ENCODE measurements around the gene SLC24A3. TPM values are rescaled to one million over a fixed set of nuclear protein-coding genes. Genes with fewer than 3 reads are reported as not detected.

SLC24A3 gene
- total RNA-seq, 1 experiment from 2014 or later, result not detected

DNA sequence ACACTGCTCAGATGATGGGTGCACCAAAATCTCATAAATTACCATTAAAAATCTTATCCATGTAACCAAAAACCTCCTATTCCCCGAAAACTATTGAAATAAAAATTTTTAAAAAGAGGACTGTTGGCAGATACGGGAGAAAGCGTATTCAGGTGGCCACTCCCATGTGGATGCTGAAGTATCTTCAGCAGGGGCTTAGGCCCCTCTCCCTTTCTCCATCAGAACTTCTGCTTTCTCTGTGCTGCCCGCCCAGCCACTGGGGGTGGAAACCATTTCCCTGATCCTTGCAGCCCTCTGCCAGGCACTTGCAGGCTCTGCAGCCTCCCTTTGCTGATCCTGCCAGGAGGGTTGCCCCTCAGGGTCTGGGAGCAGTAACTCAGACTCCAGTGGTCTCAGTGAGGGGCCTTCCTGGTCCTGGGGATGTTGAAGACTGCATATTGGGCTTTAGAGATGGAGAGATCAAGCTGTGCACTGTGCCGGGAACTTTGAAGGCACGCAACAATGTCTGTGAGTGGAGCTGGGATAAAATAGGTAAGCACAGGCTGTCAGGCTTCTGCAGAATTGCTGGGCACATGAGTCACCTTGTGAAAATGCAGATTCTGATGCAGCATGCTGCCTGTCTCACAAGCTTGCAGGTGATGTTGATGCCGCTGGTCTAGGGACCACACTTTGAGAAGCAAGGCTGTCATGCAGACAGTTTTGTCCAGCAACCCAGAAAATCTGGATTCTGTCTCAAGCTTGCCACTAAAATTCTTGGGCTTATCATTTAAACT lies 59.6 kb downstream of the SLC24A3 start:
- no TSS peak for BruUV-seq (replicated peaks)
- Histone ChIP-seq H3K27ac (no peak overlapping the region), H3K27me3 (ENCODE audit: insufficient read depth, low read depth) (peaks cover 42% of the 10 kb centered on the region), H3K79me2 (ENCODE audit: low read depth) (no peaks in the 10 kb centered on the region), H3K4me2 (no peak overlapping the region), H3K4me3 (no peak overlapping the region), H3K36me3 (ENCODE audit: low read depth) (no peaks in the 10 kb centered on the region), H3F3A (ENCODE audit: insufficient read depth, low read depth) (no peaks in the 10 kb centered on the region), H2AFZ (no peak overlapping the region), H4K20me1 (ENCODE audit: insufficient read depth) (no peaks in the 10 kb centered on the region), H3K9me3 (ENCODE audit: insufficient read depth, low read depth) (no peaks in the 10 kb centered on the region), H3K9me2 (ENCODE audit: insufficient read depth) (no peaks in the 10 kb centered on the region), H3K4me1 (replicated peaks; ENCODE audit: insufficient read depth) (no peaks in the 10 kb centered on the region)
- CTCF ChIA-PET, result no interaction called here
- intact Hi-C loops (cut with micrococcal nuclease; ENCODE audit: unreplicated experiment), result no loop called here
- TF ChIP-seq EZH2 (IDR thresholded peaks at IDR 0.05; ENCODE audit: low read depth), result no peak
- TF ChIP-seq, protein P1, sequence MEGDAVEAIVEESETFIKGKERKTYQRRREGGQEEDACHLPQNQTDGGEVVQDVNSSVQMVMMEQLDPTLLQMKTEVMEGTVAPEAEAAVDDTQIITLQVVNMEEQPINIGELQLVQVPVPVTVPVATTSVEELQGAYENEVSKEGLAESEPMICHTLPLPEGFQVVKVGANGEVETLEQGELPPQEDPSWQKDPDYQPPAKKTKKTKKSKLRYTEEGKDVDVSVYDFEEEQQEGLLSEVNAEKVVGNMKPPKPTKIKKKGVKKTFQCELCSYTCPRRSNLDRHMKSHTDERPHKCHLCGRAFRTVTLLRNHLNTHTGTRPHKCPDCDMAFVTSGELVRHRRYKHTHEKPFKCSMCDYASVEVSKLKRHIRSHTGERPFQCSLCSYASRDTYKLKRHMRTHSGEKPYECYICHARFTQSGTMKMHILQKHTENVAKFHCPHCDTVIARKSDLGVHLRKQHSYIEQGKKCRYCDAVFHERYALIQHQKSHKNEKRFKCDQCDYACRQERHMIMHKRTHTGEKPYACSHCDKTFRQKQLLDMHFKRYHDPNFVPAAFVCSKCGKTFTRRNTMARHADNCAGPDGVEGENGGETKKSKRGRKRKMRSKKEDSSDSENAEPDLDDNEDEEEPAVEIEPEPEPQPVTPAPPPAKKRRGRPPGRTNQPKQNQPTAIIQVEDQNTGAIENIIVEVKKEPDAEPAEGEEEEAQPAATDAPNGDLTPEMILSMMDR (conservative IDR thresholded peaks at IDR 0.05), result no peak
- POLR2A ChIA-PET (ENCODE audit: unreplicated experiment), result no interaction called here
- DNase-seq, result no peak

DNA sequence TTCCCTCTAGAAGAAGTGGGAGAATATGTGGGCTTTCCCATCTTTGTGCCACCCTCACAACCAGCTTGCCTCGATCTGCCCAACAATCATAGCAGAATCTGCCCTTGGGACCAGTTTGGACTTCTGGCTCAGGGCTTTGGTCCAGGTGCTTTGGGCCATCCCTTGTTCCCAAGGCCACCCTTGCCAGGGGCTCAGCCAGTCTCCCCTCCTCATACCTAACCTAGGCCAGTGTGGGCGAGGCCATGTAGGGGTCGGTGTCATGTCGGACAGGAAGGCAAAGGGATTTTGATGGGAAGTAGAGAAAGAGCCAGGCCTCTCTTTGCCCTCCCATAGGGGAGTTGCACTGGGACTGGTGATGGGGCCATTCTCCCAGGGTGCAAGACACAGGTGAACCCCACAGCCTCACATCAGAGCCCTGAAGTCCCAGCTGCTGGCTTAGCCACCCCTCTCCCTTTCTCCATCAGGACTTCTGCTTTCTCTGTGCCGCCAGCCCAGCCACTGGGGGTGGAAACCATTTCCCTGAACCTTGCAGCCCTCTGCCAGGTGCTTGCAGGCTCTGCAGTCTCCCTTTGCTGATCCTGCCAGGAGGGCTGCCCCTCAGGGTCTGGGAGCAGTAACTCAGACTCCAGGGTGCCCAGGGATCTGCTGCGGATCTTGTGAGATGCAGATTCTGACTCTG lies 60.7 kb downstream of the SLC24A3 start:
- Histone ChIP-seq H2AFZ (no peak overlapping the region), H4K20me1 (ENCODE audit: insufficient read depth) (no peaks in the 10 kb centered on the region), H3K9me3 (ENCODE audit: insufficient read depth, low read depth) (no peaks in the 10 kb centered on the region), H3F3A (ENCODE audit: insufficient read depth, low read depth) (no peaks in the 10 kb centered on the region), H3K79me2 (ENCODE audit: low read depth) (no peaks in the 10 kb centered on the region), H3K9me2 (ENCODE audit: insufficient read depth) (no peaks in the 10 kb centered on the region), H3K36me3 (ENCODE audit: low read depth) (no peaks in the 10 kb centered on the region), H3K4me3 (no peak overlapping the region), H3K4me2 (no peak overlapping the region), H3K27me3 (ENCODE audit: insufficient read depth, low read depth) (peaks cover 42% of the 10 kb centered on the region), H3K27ac (no peak overlapping the region), H3K4me1 (replicated peaks; ENCODE audit: insufficient read depth) (no peaks in the 10 kb centered on the region)
- TF ChIP-seq, protein P1 (conservative IDR thresholded peaks at IDR 0.05), result no peak
- no peak for TF ChIP-seq EZH2 (IDR thresholded peaks at IDR 0.05; ENCODE audit: low read depth)
- BruUV-seq (replicated peaks), result no TSS peak
- intact Hi-C loops (cut with micrococcal nuclease; ENCODE audit: unreplicated experiment), result no loop called here
- CTCF ChIA-PET, result no interaction called here
- POLR2A ChIA-PET (ENCODE audit: unreplicated experiment), result no interaction called here
- DNase-seq, result no peak

DNA sequence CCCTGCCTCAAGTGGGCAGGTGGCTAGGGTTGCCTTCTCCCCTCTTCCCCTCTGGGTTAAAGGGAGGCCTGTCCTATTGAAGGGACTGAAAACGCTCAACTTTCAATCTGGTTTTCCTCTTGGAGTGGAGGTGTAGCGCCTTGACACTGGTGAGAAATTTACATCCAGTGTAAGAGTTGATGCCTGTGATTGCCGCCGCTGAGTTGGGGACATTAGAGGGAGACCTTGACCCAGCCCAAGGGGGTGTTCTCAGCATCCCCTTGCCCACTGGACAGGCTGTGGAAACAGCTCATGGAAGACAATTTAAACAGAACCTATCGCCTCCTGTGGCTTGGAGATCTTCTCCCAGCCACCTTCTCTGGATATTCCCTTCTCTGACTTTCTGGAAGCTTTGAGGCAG lies 61.6 kb downstream of the SLC24A3 start:
- H3K36me3 ChIP-seq (ENCODE audit: low read depth), result no peaks in the 10 kb centered on the region
- no peak for TF ChIP-seq EZH2 (IDR thresholded peaks at IDR 0.05; ENCODE audit: low read depth)
- TF ChIP-seq, protein P1 (conservative IDR thresholded peaks at IDR 0.05), result no peak
- H3K9me2 ChIP-seq (ENCODE audit: insufficient read depth), result no peaks in the 10 kb centered on the region
- H2AFZ ChIP-seq, result no peak overlapping the region
- H3K9me3 ChIP-seq (ENCODE audit: insufficient read depth, low read depth), result no peaks in the 10 kb centered on the region
- H3K27me3 ChIP-seq (ENCODE audit: insufficient read depth, low read depth), result peaks cover 42% of the 10 kb centered on the region
- ChIA-PET POLR2A (ENCODE audit: unreplicated experiment) (no interaction called here), CTCF (no interaction called here)
- BruUV-seq (replicated peaks), result no TSS peak
- H3K27ac ChIP-seq, result no peak overlapping the region
- H3K4me3 ChIP-seq, result no peak overlapping the region
- H4K20me1 ChIP-seq (ENCODE audit: insufficient read depth), result no peaks in the 10 kb centered on the region
- H3K4me2 ChIP-seq, result no peak overlapping the region
- no peaks in the 10 kb centered on the region for H3K79me2 ChIP-seq (ENCODE audit: low read depth)
- intact Hi-C loops (cut with micrococcal nuclease; ENCODE audit: unreplicated experiment), result no loop called here
- H3K4me1 ChIP-seq (replicated peaks; ENCODE audit: insufficient read depth), result no peaks in the 10 kb centered on the region
- no peaks in the 10 kb centered on the region for H3F3A ChIP-seq (ENCODE audit: insufficient read depth, low read depth)
- no peak for DNase-seq

Measured in PC-9 (cell line).